Gastroesophageal sphincter (tissue), 4 donors: ENCODE measurements around the gene KRT38. TPM values are rescaled to one million over a fixed set of nuclear protein-coding genes. Genes with fewer than 3 reads are reported as not detected.

Experiments
- ATAC-seq: fragments of 150-250 bp; one replicate; pipeline ENCODE4 v1.9.1; 2016; ENCODE audit warnings: mild to moderate bottlenecking, moderate library complexity
- H3K27ac ChIP-seq, 4 donors: fragments of 200-600 bp; sonication (generic) in 3 of 4; 1 replicate in 3 of 4; 2 replicates in 1 of 4; pipeline ENCODE4 v1.5.1; 2016 to 2019
- H3K27me3 ChIP-seq: fragments of 200-600 bp; sonication (generic); one replicate; pipeline ENCODE4 v1.5.1; 2019
- H3K36me3 ChIP-seq, 2 donors: fragments of 200-600 bp; sonication (generic); one replicate each; pipeline ENCODE4 v1.5.1; 2019; ENCODE audit warnings: control low read depth in 1 of 2
- H3K4me1 ChIP-seq, 3 donors: fragments of 200-600 bp; sonication (generic); 1 replicate in 2 of 3; 2 replicates in 1 of 3; pipeline ENCODE4 v1.5.1; 2016 to 2019; ENCODE audit warnings: control low read depth in 2 of 3
- H3K4me3 ChIP-seq, 2 donors: fragments of 200-600 bp; sonication (generic); one replicate each; pipeline ENCODE4 v1.5.1; 2019; ENCODE audit warnings: mild to moderate bottlenecking in 1 of 2, moderate library complexity in 1 of 2
- H3K9me3 ChIP-seq, 3 donors: fragments of 200-600 bp; sonication (generic); one replicate each; pipeline ENCODE4 v1.5.1; 2017 to 2019; ENCODE audit warnings: control low read depth in 2 of 3
- EP300 ChIP-seq: sonication (generic); formaldehyde crosslinking; IDR thresholded peaks from one replicate; pipeline ENCODE4 v1.6.1; 2017; ENCODE audit warnings: antibody characterized with exemption, mild to moderate bottlenecking
- POLR2A ChIP-seq, 2 donors: fragments of 450-650 bp; IDR thresholded peaks; one replicate each; pipeline ENCODE4 v1.6.1; 2017; ENCODE audit warnings: antibody characterized with exemption in 2 of 2, mild to moderate bottlenecking in 2 of 2, moderate library complexity in 1 of 2
- POLR2AphosphoS5 ChIP-seq: sonication (generic); formaldehyde crosslinking; IDR thresholded peaks from one replicate; pipeline ENCODE4 v1.6.1; 2017; ENCODE audit warnings: antibody characterized with exemption
- WGBS, 2 donors: methylation state at CpG; one replicate each; pipeline ENCODE4 v1.1.5; 2018; ENCODE audit warnings: low coverage in 1 of 2; 5-methylcytosine and 5-hydroxymethylcytosine counted together
- small RNA-seq, 4 donors: library from RNA; depleted of rRNA; stranded (forward); fragments of <200 nt; gene quantifications; one replicate each; pipeline ENCODE3, GENCODE V24; 2016
- total RNA-seq, 4 donors: library from RNA; depleted of rRNA; stranded (reverse); fragments of >200 nt; gene quantifications; one replicate each; pipeline ENCODE4 v1.1.0, GENCODE V29; 2016
- TF ChIP-seq, protein P1 (sequence below), 4 experiments: fragments of 200-600 bp in 2 of 4; fragments of 450-650 bp in 2 of 4; sonication (generic) in 1 of 4; IDR thresholded peaks; one replicate each; pipeline ENCODE4 v1.5.1; 2017 to 2019; ENCODE audit warnings: antibody characterized with exemption in 4 of 4, mild to moderate bottlenecking in 2 of 4, moderate library complexity in 2 of 4

Gene KRT38
- total RNA-seq, 4 donors from 2014 or later, result not detected

DNA sequence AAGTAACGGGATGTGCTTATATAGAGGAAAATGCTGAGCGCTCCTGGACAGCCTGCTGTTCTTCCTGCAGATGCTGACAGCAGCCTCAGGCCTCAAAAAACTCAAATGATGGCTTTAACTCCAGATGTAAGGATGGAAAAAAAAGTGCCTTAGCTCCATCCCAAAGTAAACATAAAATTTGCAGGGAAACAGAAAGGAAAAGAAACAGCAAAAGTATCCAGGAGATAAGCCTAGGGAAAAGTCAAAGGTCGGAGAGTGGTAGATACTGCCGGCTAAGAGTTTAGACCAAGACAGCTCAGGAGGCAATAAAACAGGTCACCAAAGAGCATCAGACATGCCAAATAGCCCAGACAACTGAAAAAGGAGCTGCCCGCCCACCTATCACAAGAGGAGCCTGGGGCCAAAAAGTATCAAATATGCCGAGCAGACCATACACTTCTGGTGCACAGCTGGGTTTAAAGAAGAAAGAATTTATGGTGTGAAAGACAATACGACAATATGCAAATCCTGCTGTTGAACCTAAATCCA, 50.3 kb downstream of the KRT38 start:
- peaks cover 0 to 22% (median 0%) of the 10 kb centered on the region in 3 donors for H3K9me3 ChIP-seq
- no peak for ATAC-seq
- no peaks in the 10 kb centered on the region for H3K36me3 ChIP-seq
- no peak overlapping the region for H3K27ac ChIP-seq
- WGBS, 2 donors, result 57 to 85% methylated on average over 3 to 7 of the region's 7 CpGs
- no peak for TF ChIP-seq POLR2AphosphoS5
- no peak for TF ChIP-seq EP300
- TF ChIP-seq POLR2A (IDR thresholded peaks at IDR 0.05), result no peak
- TF ChIP-seq, protein P1, sequence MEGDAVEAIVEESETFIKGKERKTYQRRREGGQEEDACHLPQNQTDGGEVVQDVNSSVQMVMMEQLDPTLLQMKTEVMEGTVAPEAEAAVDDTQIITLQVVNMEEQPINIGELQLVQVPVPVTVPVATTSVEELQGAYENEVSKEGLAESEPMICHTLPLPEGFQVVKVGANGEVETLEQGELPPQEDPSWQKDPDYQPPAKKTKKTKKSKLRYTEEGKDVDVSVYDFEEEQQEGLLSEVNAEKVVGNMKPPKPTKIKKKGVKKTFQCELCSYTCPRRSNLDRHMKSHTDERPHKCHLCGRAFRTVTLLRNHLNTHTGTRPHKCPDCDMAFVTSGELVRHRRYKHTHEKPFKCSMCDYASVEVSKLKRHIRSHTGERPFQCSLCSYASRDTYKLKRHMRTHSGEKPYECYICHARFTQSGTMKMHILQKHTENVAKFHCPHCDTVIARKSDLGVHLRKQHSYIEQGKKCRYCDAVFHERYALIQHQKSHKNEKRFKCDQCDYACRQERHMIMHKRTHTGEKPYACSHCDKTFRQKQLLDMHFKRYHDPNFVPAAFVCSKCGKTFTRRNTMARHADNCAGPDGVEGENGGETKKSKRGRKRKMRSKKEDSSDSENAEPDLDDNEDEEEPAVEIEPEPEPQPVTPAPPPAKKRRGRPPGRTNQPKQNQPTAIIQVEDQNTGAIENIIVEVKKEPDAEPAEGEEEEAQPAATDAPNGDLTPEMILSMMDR (IDR thresholded peaks at IDR 0.05), result no peak
- H3K4me1 ChIP-seq, result no peaks in the 10 kb centered on the region
- no peaks in the 10 kb centered on the region for H3K27me3 ChIP-seq
- H3K4me3 ChIP-seq, result no peak overlapping the region

DNA sequence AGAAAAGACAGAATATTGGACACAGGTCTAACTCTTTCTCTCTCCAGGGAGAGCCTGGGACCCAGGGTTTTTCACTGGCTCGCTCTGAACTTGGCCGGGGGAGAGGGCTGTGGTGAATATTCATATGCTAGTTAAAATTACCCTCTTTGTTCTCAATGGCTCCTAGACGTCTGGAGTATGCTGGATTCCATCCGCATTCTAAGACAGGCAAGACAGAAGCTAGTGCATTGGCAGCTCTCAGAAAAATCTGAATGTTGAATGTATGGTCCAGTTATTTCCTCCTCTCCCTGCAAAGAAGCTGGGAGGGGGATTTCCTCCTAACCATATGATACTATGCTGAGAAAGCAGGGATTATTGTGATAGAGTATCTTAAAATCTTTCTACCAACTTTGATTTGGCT, 53.1 kb downstream of the KRT38 start:
- Histone ChIP-seq H3K27me3 (no peaks in the 10 kb centered on the region), H3K27ac (no peak overlapping the region), H3K4me3 (no peak overlapping the region), H3K4me1 (no peaks in the 10 kb centered on the region), H3K9me3 (peaks cover 0 to 22% (median 0%) of the 10 kb centered on the region in 3 donors), H3K36me3 (no peaks in the 10 kb centered on the region)
- TF ChIP-seq POLR2A (IDR thresholded peaks at IDR 0.05) (no peak), EP300 (no peak), POLR2AphosphoS5 (no peak)
- TF ChIP-seq, protein P1 (IDR thresholded peaks at IDR 0.05), result no peak
- ATAC-seq, result no peak
- 43 to 57% methylated on average over 3 to 4 of the region's 4 CpGs for WGBS, 2 donors

DNA sequence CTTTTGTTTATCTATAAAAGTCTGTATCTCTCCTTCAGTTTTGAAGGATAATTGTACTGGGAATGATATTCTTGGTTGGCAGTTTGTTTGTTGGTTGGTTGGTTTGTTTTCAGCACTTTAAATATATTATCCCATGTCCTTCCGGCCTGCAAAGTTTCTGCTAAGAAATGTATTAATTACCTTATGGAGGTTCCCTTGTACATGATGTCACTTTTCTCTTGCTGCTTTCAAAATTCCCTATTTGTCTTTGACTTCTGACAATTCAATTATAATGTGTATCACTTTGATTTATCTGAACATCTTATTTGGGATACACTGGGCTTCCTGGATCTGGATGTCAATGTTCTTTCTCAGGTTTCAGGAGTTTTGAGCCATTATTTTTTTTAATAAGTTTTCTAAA, 54.6 kb downstream of the KRT38 start:
- H3K4me1 ChIP-seq, result no peaks in the 10 kb centered on the region
- 77 to 88% methylated on average over 1 of the region's 1 CpG for WGBS, 2 donors
- TF ChIP-seq, protein P1 (IDR thresholded peaks at IDR 0.05), result no peak
- no peak for TF ChIP-seq POLR2A (IDR thresholded peaks at IDR 0.05)
- TF ChIP-seq POLR2AphosphoS5, result no peak
- TF ChIP-seq EP300, result no peak
- peaks cover 0 to 22% (median 0%) of the 10 kb centered on the region in 3 donors for H3K9me3 ChIP-seq
- H3K4me3 ChIP-seq, result no peak overlapping the region
- no peak overlapping the region for H3K27ac ChIP-seq
- no peaks in the 10 kb centered on the region for H3K36me3 ChIP-seq
- H3K27me3 ChIP-seq, result peaks cover 5% of the 10 kb centered on the region
- no peak for ATAC-seq

Small RNA genes within 50 kb of the gene (small RNA-seq; reads per million reads assigned to genes)
- gene RNU2-32P, result 0 to 0.09 (median 0) reads per million in 4 donors

Other genes with a start within 250 kb of the KRT38 start
- gene KRTAP9-2, start 214.3 kb downstream of the KRT38 start, total RNA-seq, result not detected
- gene KRTAP9-3, start 208.5 kb downstream of the KRT38 start, total RNA-seq, result not detected
- not detected for gene KRTAP9-8, start 203.0 kb downstream of the KRT38 start, total RNA-seq
- not detected for gene KRTAP9-4, start 191.3 kb downstream of the KRT38 start, total RNA-seq
- gene KRTAP9-9, start 185.6 kb downstream of the KRT38 start, total RNA-seq, result not detected
- gene KRTAP9-6, start 175.6 kb downstream of the KRT38 start, total RNA-seq, result not detected
- under 1 TPM in 1 of 4 donors, not detected in 3; 0.66 TPM for gene KRTAP9-7, start 165.3 kb downstream of the KRT38 start, total RNA-seq
- gene KRTAP29-1, start 138.1 kb downstream of the KRT38 start, total RNA-seq, result not detected
- gene KRTAP16-1, start 131.7 kb downstream of the KRT38 start, total RNA-seq, result not detected
- not detected for gene KRTAP17-1, start 125.3 kb downstream of the KRT38 start, total RNA-seq
- gene KRT33A, start 90.2 kb downstream of the KRT38 start, total RNA-seq, result not detected
- gene KRT33B, start 71.2 kb downstream of the KRT38 start, total RNA-seq, result not detected
- gene KRT34, start 58.7 kb downstream of the KRT38 start, total RNA-seq, result under 1 TPM in 1 of 4 donors, not detected in 3; 0.27 TPM
- gene KRT31, start 43.4 kb downstream of the KRT38 start, total RNA-seq, result not detected
- gene KRT37, start 16.4 kb downstream of the KRT38 start, total RNA-seq, result not detected
- gene KRT32, start 26.4 kb upstream of the KRT38 start, total RNA-seq, result under 1 TPM in 1 of 4 donors, not detected in 3; 0.13 TPM
- gene KRT35, start 40.2 kb upstream of the KRT38 start, total RNA-seq, result not detected
- not detected for gene KRT36, start 48.9 kb upstream of the KRT38 start, total RNA-seq
- gene KRT13, start 64.6 kb upstream of the KRT38 start, total RNA-seq, result 1,000 to 10,000 TPM in 1 of 4 donors, 100 to 1,000 TPM in 1, 10 to 100 TPM in 2; 20.7 to 1,501 (median 80.1) TPM
- 100 to 1,000 TPM in 1 of 4 donors, 1 to 10 TPM in 3; 1.2 to 129 (median 4.2) TPM for gene KRT15, start 77.9 kb upstream of the KRT38 start, total RNA-seq
- 100 to 1,000 TPM in 1 of 4 donors, 1 to 10 TPM in 3; 2.9 to 154 (median 6.5) TPM for gene KRT19, start 87.3 kb upstream of the KRT38 start, total RNA-seq
- not detected for gene KRT9, start 131.1 kb upstream of the KRT38 start, total RNA-seq
- gene KRT14, start 145.9 kb upstream of the KRT38 start, total RNA-seq, result 100 to 1,000 TPM in 1 of 4 donors, 10 to 100 TPM in 1, 1 to 10 TPM in 1, not detected in 1; 1.4 to 105 (median 41.1) TPM
- 10 to 100 TPM in 2 of 4 donors, 1 to 10 TPM in 2; 1.1 to 78.8 (median 13.5) TPM for gene KRT16, start 171.8 kb upstream of the KRT38 start, total RNA-seq
- 10 to 100 TPM in 2 of 4 donors, 1 to 10 TPM in 1, not detected in 1; 7.0 to 18.5 (median 17.4) TPM for gene KRT17, start 183.6 kb upstream of the KRT38 start, total RNA-seq
- gene EIF1, start 247.9 kb upstream of the KRT38 start, total RNA-seq, result 100 to 1,000 TPM; 224 to 331 (median 270) TPM